ENCODE results near the gene ALMS1.

- TF ChIP-seq ADNP (tag; IDR thresholded peaks at IDR 0.05) (no peak), BRCA1 (IDR thresholded peaks at IDR 0.05) (no peak), BRCA1 (CRISPR knock-in tag; IDR thresholded peaks at IDR 0.05) (no peak), TEAD4 (IDR thresholded peaks at IDR 0.05; ENCODE audit: low read length) (peak; percentile 57), TEAD4 (CRISPR knock-in tag; IDR thresholded peaks at IDR 0.05; ENCODE audit: borderline replicate concordance) (no peak), ZFP36 (IDR thresholded peaks at IDR 0.05; ENCODE audit: low read depth, low read length, partially characterized antibody) (no peak)
- TF ChIP-seq, protein P1, sequence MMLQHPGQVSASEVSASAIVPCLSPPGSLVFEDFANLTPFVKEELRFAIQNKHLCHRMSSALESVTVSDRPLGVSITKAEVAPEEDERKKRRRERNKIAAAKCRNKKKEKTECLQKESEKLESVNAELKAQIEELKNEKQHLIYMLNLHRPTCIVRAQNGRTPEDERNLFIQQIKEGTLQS (IDR thresholded peaks at IDR 0.05): peak; percentile 90
- TF ChIP-seq, protein P1 (CRISPR knock-in tag; conservative IDR thresholded peaks at IDR 0.05): no peak
These were observed 16.9 kb upstream of the ALMS1 start for GRCh38 chr2:73368781-73369180.

All from K562 (cell line).